Neural cell (in vitro differentiated cells): ENCODE data around the gene CAMKV. TPM values are rescaled to one million over a fixed set of nuclear protein-coding genes. Genes with fewer than 3 reads are reported as not detected.

Experiments
- H2AFZ ChIP-seq: fragments of 200-600, 300-800 bp; sonication (generic), shearing (Covaris generic); 2 replicates; pipeline ENCODE4 v1.6.0; 2014; ENCODE audit warnings: low read depth, mild to moderate bottlenecking, antibody characterized with exemption, low read length, moderate library complexity
- H3F3A ChIP-seq: fragments of 200-600 bp; shearing (Covaris generic); 2 replicates; pipeline ENCODE4 v1.6.1; 2016; ENCODE audit warnings: mild to moderate bottlenecking, moderate library complexity, mixed read lengths, antibody characterized with exemption, low read length; ENCODE audit not compliant: insufficient read depth, poor library complexity, severe bottlenecking
- H3K27ac ChIP-seq: fragments of 200-600, 300-800 bp; sonication (generic), shearing (Covaris generic); 2 replicates; pipeline ENCODE4 v1.5.1; 2014; ENCODE audit warnings: mild to moderate bottlenecking, low read length, moderate library complexity
- H3K27me3 ChIP-seq: fragments of 300-800, 200-600 bp; sonication (generic), shearing (Covaris generic); 2 replicates; pipeline ENCODE4 v1.6.0; 2014; ENCODE audit warnings: mild to moderate bottlenecking, low read depth, low read length, moderate library complexity; ENCODE audit not compliant: insufficient read depth
- H3K36me3 ChIP-seq: fragments of 300-800, 200-600 bp; sonication (generic), shearing (Covaris generic); 2 replicates; pipeline ENCODE4 v1.5.1; 2014; ENCODE audit warnings: mild to moderate bottlenecking, antibody characterized with exemption, low read length, moderate library complexity; ENCODE audit not compliant: insufficient read depth
- H3K4me2 ChIP-seq: fragments of 300-800, 200-600 bp; sonication (generic), shearing (Covaris generic); 2 replicates; pipeline ENCODE4 v1.6.0; 2014; ENCODE audit warnings: mild to moderate bottlenecking, low read length
- H3K4me3 ChIP-seq: fragments of 300-800, 200-600 bp; sonication (generic), shearing (Covaris generic); 2 replicates; pipeline ENCODE4 v1.5.1; 2014; ENCODE audit warnings: mild to moderate bottlenecking, low read length, moderate library complexity
- H3K79me2 ChIP-seq: fragments of 200-600 bp; shearing (Covaris generic); replicated peaks from 2 replicates; pipeline ENCODE4 v1.6.0; 2014; ENCODE audit warnings: mild to moderate bottlenecking, low read length, moderate library complexity; ENCODE audit not compliant: insufficient read depth
- H3K9ac ChIP-seq: fragments of 300-800, 200-600 bp; sonication (generic), shearing (Covaris generic); 2 replicates; pipeline ENCODE4 v1.6.1; 2016; ENCODE audit warnings: mild to moderate bottlenecking, low read length, mixed read lengths
- H3K9me2 ChIP-seq: fragments of 200-600 bp; shearing (Covaris generic); 2 replicates; pipeline ENCODE4 v1.6.1; 2016; ENCODE audit warnings: mild to moderate bottlenecking, low read length, mixed read lengths; ENCODE audit not compliant: insufficient read depth
- H3K9me3 ChIP-seq: fragments of 200-600, 300-800 bp; sonication (generic), shearing (Covaris generic); 2 replicates; pipeline ENCODE4 v1.6.1; 2016; ENCODE audit warnings: mild to moderate bottlenecking, mixed run types, low read length, moderate library complexity, mixed read lengths
- H4K20me1 ChIP-seq: fragments of 200-600 bp; shearing (Covaris generic); 2 replicates; pipeline ENCODE4 v1.6.1; 2016; ENCODE audit warnings: mild to moderate bottlenecking, mixed run types; ENCODE audit not compliant: insufficient read depth
- CTCF ChIP-seq: fragments of 450-650 bp; IDR thresholded peaks from 2 replicates; pipeline ENCODE4 v1.5.1; 2014; ENCODE audit warnings: antibody characterized with exemption, mild to moderate bottlenecking, moderate library complexity; ENCODE audit not compliant: poor library complexity, severe bottlenecking
- EP300 ChIP-seq: fragments of 450-650 bp; conservative IDR thresholded peaks from 2 replicates; pipeline ENCODE4 v1.6.1; 2014; ENCODE audit warnings: antibody characterized with exemption, mild to moderate bottlenecking, moderate library complexity; ENCODE audit not compliant: poor library complexity, severe bottlenecking
- EZH2 ChIP-seq: fragments of 200-600, 300-800 bp; shearing (Covaris generic), sonication (generic); IDR thresholded peaks from 2 replicates; pipeline ENCODE4 v1.6.1; 2014; ENCODE audit warnings: antibody characterized with exemption, low read length, borderline replicate concordance, mild to moderate bottlenecking; ENCODE audit not compliant: insufficient read depth, poor library complexity, severe bottlenecking
- MXI1 ChIP-seq: fragments of 450-650 bp; conservative IDR thresholded peaks from 2 replicates; pipeline ENCODE4 v1.6.1; 2014; ENCODE audit warnings: antibody characterized with exemption, mild to moderate bottlenecking; ENCODE audit not compliant: poor library complexity, severe bottlenecking
- POLR2AphosphoS5 ChIP-seq: IDR thresholded peaks from 2 replicates; pipeline ENCODE4 v1.6.1; 2012
- RAD21 ChIP-seq: fragments of 450-650 bp; conservative IDR thresholded peaks from 2 replicates; pipeline ENCODE4 v1.6.1; 2014; ENCODE audit warnings: antibody characterized with exemption, mild to moderate bottlenecking, moderate library complexity
- REST ChIP-seq: IDR thresholded peaks from 2 replicates; pipeline ENCODE4 v1.6.1; 2012; ENCODE audit warnings: borderline replicate concordance
- SMC3 ChIP-seq: fragments of 450-650 bp; conservative IDR thresholded peaks from 2 replicates; pipeline ENCODE4 v1.6.1; 2014; ENCODE audit warnings: antibody characterized with exemption, mild to moderate bottlenecking, moderate library complexity; ENCODE audit not compliant: poor library complexity
- TAF1 ChIP-seq: IDR thresholded peaks from 2 replicates; pipeline ENCODE4 v1.6.1; 2012; ENCODE audit warnings: low read depth
- polyA plus RNA-seq: library from polyadenylated mRNA; depleted of rRNA; stranded (reverse); fragments of >200 nt; gene quantifications from 2 replicates; pipeline ENCODE4 v1.2.3, GENCODE V29; 2014

The CAMKV gene
- polyA plus RNA-seq, 1 donor from 2014 or later = 293 TPM

GRCh38 chr3:49877716-49878115 is 8.0 kb upstream of the CAMKV start:
- TF ChIP-seq CTCF (no peak), EZH2 (no peak), RAD21 (no peak), EP300 (no peak), REST (no peak), POLR2AphosphoS5 (no peak), MXI1 (no peak), SMC3 (no peak), TAF1 (no peak)
- Histone ChIP-seq H3K9ac (no peak overlapping the region), H4K20me1 (no peaks in the 10 kb centered on the region), H3K4me2 (no peak overlapping the region), H3K4me3 (no peak overlapping the region), H3K27me3 (no peaks in the 10 kb centered on the region), H2AFZ (no peak overlapping the region), H3K9me3 (no peaks in the 10 kb centered on the region), H3K9me2 (no peaks in the 10 kb centered on the region), H3K36me3 (no peaks in the 10 kb centered on the region), H3F3A (no peaks in the 10 kb centered on the region), H3K79me2 (no peaks in the 10 kb centered on the region), H3K27ac (no peak overlapping the region)

- H3K36me3 ChIP-seq = no peaks in the 10 kb centered on the region
- TF ChIP-seq CTCF (no peak), REST (no peak), POLR2AphosphoS5 (no peak), SMC3 (no peak), RAD21 (no peak), EP300 (no peak), TAF1 (no peak), EZH2 (no peak), MXI1 (no peak)
- H3K9me2 ChIP-seq = no peaks in the 10 kb centered on the region
- no peaks in the 10 kb centered on the region for H3F3A ChIP-seq
- no peak overlapping the region for H3K4me2 ChIP-seq
- no peak overlapping the region for H2AFZ ChIP-seq
- H3K9ac ChIP-seq = no peak overlapping the region
- H3K4me3 ChIP-seq = no peak overlapping the region
- H3K27ac ChIP-seq = no peak overlapping the region
- H4K20me1 ChIP-seq = no peaks in the 10 kb centered on the region
- no peaks in the 10 kb centered on the region for H3K9me3 ChIP-seq
- H3K27me3 ChIP-seq = no peaks in the 10 kb centered on the region
- no peaks in the 10 kb centered on the region for H3K79me2 ChIP-seq
Measured at GRCh38 chr3:49876567-49876966, 6.9 kb upstream of the CAMKV start.
